ENCODE results near the gene TSPO. TPM values are rescaled to one million over a fixed set of nuclear protein-coding genes. Genes with fewer than 3 reads are reported as not detected.

Gene TSPO
- total and polyA plus RNA-seq, 2 experiments from 2014 or later, result 896 to 970 TPM

DNA sequence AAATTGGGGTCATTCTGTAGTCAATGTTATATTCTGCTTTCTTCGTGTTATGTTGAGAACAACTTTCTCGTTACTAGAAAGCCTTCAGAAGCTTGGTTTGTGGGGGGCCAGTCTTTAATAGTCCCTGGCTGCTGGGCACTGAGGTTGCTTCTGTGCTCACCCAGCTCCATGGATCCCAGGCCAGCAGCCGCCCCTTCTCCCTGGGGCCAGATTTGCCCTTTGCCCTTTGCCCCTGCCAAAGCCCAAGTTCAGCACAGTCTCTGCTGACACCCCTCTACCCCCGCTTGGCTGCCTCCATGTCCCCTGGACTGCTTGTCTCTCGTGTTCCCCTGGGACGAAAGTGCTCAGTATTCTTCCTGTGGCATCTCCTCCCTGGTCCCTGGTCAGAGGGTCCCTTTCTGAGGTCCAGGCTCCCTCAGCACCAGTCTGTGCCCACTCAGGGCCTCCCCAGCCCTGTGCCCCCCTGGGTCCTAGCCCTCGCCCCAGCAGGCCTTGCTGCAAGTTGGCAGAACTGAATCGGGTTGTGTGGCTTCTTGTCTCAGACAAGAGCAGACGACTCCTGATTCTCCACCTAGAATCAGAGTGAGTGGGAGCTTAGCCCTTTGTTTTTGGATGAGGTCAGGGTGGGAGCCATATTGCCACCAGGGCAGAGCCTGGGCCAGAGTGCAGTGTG lies 6.7 kb downstream of the TSPO start:
- peaks cover 15% of the 10 kb centered on the region; the same call in 1 of the 2 replicates for H3K4me1 ChIP-seq (ENCODE audit: insufficient read depth)
- in situ Hi-C loops (cut with MboI), result no loop called here
- H3K4me3 ChIP-seq, result no peak overlapping the region
- H3K27ac ChIP-seq, result no peak overlapping the region
- peaks cover 5% of the 10 kb centered on the region; the same call in 1 of the 2 replicates for H4K20me1 ChIP-seq (ENCODE audit: insufficient read depth)
- H3K27me3 ChIP-seq (replicated peaks; ENCODE audit: insufficient read depth), result no peaks in the 10 kb centered on the region
- peaks cover 71% of the 10 kb centered on the region for H3K79me2 ChIP-seq (ENCODE audit: insufficient read depth)
- no peak for TF ChIP-seq EZH2phosphoT487 (IDR thresholded peaks at IDR 0.05; ENCODE audit: insufficient read depth, low read depth)
- no peaks in the 10 kb centered on the region for H3F3A ChIP-seq (ENCODE audit: insufficient read depth)
- H3K36me3 ChIP-seq (ENCODE audit: low read depth), result peaks cover 17% of the 10 kb centered on the region; the same call in 1 of the 2 replicates
- no peaks in the 10 kb centered on the region for H3K9me2 ChIP-seq (ENCODE audit: insufficient read depth)
- no peaks in the 10 kb centered on the region for H3K9me3 ChIP-seq (ENCODE audit: low read depth)
- 77 to 79% methylated on average over 9 of the region's 9 CpGs for WGBS, 2 experiments (ENCODE audit: low coverage in 1 of 2, low lambda C conversion rate in 2 of 2, missing lambda C conversion rate in 2 of 2)
- 0 out of 2 replicates have a peak overlapping the region, but pooled peaks have one; percentile 18 for H3K9ac ChIP-seq
- no peak for DNase-seq
- H3K4me2 ChIP-seq (ENCODE audit: unreplicated experiment), result no peak overlapping the region
- no peak overlapping the region for H2AFZ ChIP-seq

DNA sequence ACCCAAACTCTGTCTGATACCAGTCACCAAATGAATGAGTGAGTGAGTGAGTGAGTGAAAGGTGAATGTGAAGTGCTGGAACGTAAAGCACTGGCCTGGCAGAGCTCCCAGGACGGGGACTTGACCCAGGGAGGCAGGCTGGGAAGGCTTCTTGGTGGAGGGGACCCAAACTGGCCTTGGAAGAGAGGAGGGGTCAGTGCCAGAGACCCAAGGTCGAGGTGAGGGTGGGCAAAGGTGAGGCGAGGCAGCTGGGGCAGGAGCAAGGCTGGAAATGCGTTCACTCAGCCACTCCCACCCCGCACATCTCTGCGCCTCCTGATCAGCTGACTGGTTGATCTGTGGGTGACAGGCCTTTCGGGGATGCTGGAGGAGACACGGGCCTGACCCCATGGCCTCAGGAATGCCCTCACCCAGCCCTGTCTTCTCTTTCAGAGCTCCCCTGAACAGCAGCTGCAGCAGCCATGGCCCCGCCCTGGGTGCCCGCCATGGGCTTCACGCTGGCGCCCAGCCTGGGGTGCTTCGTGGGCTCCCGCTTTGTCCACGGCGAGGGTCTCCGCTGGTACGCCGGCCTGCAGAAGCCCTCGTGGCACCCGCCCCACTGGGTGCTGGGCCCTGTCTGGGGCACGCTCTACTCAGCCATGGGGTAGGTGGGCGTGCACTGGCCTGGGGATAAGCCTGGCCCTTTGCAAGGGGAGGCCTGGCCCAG lies 7.6 kb downstream of the TSPO start:
- Histone ChIP-seq H2AFZ (no peak overlapping the region), H3K27ac (no peak overlapping the region), H3K4me2 (ENCODE audit: unreplicated experiment) (no peak overlapping the region), H3K4me3 (no peak overlapping the region), H3K9me2 (ENCODE audit: insufficient read depth) (no peaks in the 10 kb centered on the region), H3K4me1 (ENCODE audit: insufficient read depth) (peaks cover 18% of the 10 kb centered on the region; the same call in 1 of the 2 replicates), H3K9ac (no peak overlapping the region), H4K20me1 (ENCODE audit: insufficient read depth) (peaks cover 5% of the 10 kb centered on the region; the same call in 1 of the 2 replicates), H3K27me3 (replicated peaks; ENCODE audit: insufficient read depth) (no peaks in the 10 kb centered on the region), H3K36me3 (ENCODE audit: low read depth) (peaks cover 17% of the 10 kb centered on the region; the same call in 1 of the 2 replicates), H3K9me3 (ENCODE audit: low read depth) (no peaks in the 10 kb centered on the region), H3F3A (ENCODE audit: insufficient read depth) (peaks cover 6% of the 10 kb centered on the region; the same call in 1 of the 2 replicates), H3K79me2 (ENCODE audit: insufficient read depth) (peaks cover 61% of the 10 kb centered on the region)
- TF ChIP-seq EZH2phosphoT487 (IDR thresholded peaks at IDR 0.05; ENCODE audit: insufficient read depth, low read depth), result no peak
- TF ChIP-seq EZH2 (IDR thresholded peaks at IDR 0.05; ENCODE audit: insufficient read depth, poor library complexity, severe bottlenecking), result no peak
- no peak for DNase-seq
- 90 to 93% methylated on average over 22 to 24 of the region's 24 CpGs for WGBS, 2 experiments (ENCODE audit: low coverage in 1 of 2, low lambda C conversion rate in 2 of 2, missing lambda C conversion rate in 2 of 2)
- in situ Hi-C loops (cut with MboI), result no loop called here

- Histone ChIP-seq H3F3A (ENCODE audit: insufficient read depth) (peaks cover 6% of the 10 kb centered on the region; the same call in 1 of the 2 replicates), H3K27ac (no peak overlapping the region), H4K20me1 (ENCODE audit: insufficient read depth) (peaks cover 5% of the 10 kb centered on the region; the same call in 1 of the 2 replicates), H3K4me1 (ENCODE audit: insufficient read depth) (peaks cover 12% of the 10 kb centered on the region; the same call in 1 of the 2 replicates), H3K9ac (no peak overlapping the region), H2AFZ (no peak overlapping the region), H3K79me2 (ENCODE audit: insufficient read depth) (peaks cover 54% of the 10 kb centered on the region), H3K4me3 (no peak overlapping the region), H3K9me3 (ENCODE audit: low read depth) (no peaks in the 10 kb centered on the region), H3K36me3 (ENCODE audit: low read depth) (peaks cover 17% of the 10 kb centered on the region; the same call in 1 of the 2 replicates), H3K27me3 (replicated peaks; ENCODE audit: insufficient read depth) (no peaks in the 10 kb centered on the region), H3K9me2 (ENCODE audit: insufficient read depth) (no peaks in the 10 kb centered on the region), H3K4me2 (ENCODE audit: unreplicated experiment) (no peak overlapping the region)
- DNase-seq, result peak; percentile 52
- 62 to 67% methylated on average over 16 to 17 of the region's 18 CpGs for WGBS, 2 experiments (ENCODE audit: low coverage in 1 of 2, low lambda C conversion rate in 2 of 2, missing lambda C conversion rate in 2 of 2)
- in situ Hi-C loops (cut with MboI), result no loop called here
- TF ChIP-seq EZH2 (IDR thresholded peaks at IDR 0.05; ENCODE audit: insufficient read depth, poor library complexity, severe bottlenecking) (no peak), EZH2phosphoT487 (IDR thresholded peaks at IDR 0.05; ENCODE audit: insufficient read depth, low read depth) (no peak)
Observed at GRCh38 chr22:43159484-43160178, 8.3 kb downstream of the TSPO start.

DNA sequence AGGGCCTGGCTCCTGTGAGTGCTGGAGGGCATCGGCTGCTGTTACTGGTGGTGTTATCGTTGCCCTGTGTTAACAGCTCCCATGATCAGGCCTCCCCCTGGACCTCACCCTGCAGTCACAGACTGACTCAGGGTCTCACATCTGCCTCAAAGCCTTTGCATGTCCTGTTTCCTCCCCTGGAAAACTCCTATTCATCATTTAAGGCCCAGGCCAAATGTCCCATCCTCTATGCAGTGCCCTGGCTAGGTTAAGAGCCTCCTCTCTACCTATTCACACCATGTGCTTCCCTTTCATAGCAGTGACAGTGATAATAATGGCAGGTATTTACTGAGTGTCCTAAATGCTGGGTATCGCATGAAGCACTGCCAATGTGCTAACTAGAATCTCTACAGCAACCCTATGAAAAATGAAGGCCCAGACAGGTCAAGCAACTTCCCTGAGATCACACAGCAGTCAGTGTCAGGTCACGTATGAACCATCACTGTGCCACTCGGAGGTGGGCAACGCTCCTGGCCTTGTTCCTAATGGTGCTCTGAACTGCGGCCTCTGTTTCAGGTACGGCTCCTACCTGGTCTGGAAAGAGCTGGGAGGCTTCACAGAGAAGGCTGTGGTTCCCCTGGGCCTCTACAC lies 9.3 kb downstream of the TSPO start:
- WGBS, 2 experiments (ENCODE audit: low coverage in 1 of 2, low lambda C conversion rate in 2 of 2, missing lambda C conversion rate in 2 of 2), result 98 to 99% methylated on average over 8 of the region's 8 CpGs
- peaks cover 17% of the 10 kb centered on the region; the same call in 1 of the 2 replicates for H3K36me3 ChIP-seq (ENCODE audit: low read depth)
- TF ChIP-seq EZH2phosphoT487 (IDR thresholded peaks at IDR 0.05; ENCODE audit: insufficient read depth, low read depth), result no peak
- TF ChIP-seq EZH2 (IDR thresholded peaks at IDR 0.05; ENCODE audit: insufficient read depth, poor library complexity, severe bottlenecking), result no peak
- peaks cover 45% of the 10 kb centered on the region for H3K79me2 ChIP-seq (ENCODE audit: insufficient read depth)
- no peaks in the 10 kb centered on the region for H3K27me3 ChIP-seq (replicated peaks; ENCODE audit: insufficient read depth)
- H4K20me1 ChIP-seq (ENCODE audit: insufficient read depth), result peaks cover 5% of the 10 kb centered on the region; the same call in 1 of the 2 replicates
- H3K27ac ChIP-seq, result no peak overlapping the region
- H3K9me3 ChIP-seq (ENCODE audit: low read depth), result no peaks in the 10 kb centered on the region
- H3F3A ChIP-seq (ENCODE audit: insufficient read depth), result peaks cover 6% of the 10 kb centered on the region; the same call in 1 of the 2 replicates
- no peak overlapping the region for H2AFZ ChIP-seq
- no peak overlapping the region for H3K4me3 ChIP-seq
- no peak overlapping the region for H3K9ac ChIP-seq
- H3K9me2 ChIP-seq (ENCODE audit: insufficient read depth), result no peaks in the 10 kb centered on the region
- H3K4me1 ChIP-seq (ENCODE audit: insufficient read depth), result peaks cover 9% of the 10 kb centered on the region; the same call in 1 of the 2 replicates
- no peak overlapping the region for H3K4me2 ChIP-seq (ENCODE audit: unreplicated experiment)
- in situ Hi-C loops (cut with MboI), result no loop called here
- DNase-seq, result no peak

Measured in GM23248 (cell line).